GM04504 (cell line): ENCODE results near the gene CCDC179.

Source experiments
- DNase-seq: peaks from one replicate; pipeline ENCODE4 v3.0.0-alpha.2; 2012; ENCODE audit warnings: low read depth

The CCDC179 gene

GRCh38 chr11:22807855-22808570 is 52.3 kb downstream of the CCDC179 start:
- no peak for DNase-seq

DNA sequence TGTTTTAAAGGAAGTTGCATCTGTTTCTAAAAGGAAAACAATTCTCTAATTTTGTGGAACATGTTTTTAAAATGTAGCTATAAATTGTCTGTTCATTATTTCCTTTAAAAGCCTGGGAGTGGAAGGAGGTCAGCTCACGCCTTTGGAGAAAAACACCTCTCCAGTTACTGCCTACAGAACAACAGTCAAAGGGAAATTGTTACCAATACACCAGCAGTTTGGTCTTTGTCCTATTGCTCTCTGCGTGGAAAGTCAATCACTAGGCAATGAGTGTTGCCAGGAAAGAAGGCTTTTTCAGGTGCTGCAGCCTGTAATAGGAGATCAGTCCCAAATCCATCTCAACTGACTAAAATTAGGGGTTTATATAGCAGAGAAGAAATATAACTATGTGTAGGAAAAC is 52.9 kb downstream of the CCDC179 start:
- DNase-seq = no peak

- DNase-seq = no peak
These were observed 57.4 kb downstream of the CCDC179 start for GRCh38 chr11:22802861-22803260.

DNA sequence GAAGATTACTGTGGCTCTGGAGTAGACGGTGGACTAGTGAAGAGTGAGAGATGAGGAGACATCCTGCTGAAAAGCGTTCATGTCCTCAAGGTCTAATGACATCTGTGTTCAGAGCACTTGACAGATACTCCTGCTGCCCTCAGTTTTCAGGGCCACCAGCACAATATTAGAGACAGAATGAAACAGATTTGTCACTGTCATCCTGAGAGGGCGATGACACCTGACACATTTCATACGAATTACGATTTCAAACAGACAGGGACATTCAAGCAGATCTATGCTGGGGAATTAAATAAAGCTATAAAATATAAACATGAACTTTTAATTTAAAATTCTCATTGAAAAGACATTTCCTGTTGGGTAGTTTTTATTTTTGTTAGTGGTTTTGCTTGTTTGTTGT is 59.8 kb downstream of the CCDC179 start:
- DNase-seq = no peak

DNA sequence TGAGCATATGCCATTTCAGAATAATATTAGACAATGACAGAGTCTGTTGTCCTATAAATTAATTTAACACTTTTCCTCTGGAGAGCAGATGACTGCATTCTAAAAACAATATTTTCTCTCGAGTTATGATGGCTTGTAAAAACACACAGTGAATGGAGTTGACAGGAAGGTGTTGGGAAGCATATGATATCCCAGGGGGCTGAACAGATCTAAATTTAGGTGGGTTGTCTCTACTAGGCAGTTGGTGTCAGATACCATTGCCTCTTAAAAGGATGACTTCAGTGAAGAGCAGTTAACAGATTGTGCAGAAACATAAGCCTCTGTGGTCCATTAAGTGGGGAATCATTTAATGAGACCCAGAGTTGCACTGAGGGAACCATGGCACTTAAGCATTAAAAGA is 61.4 kb downstream of the CCDC179 start:
- DNase-seq = no peak

- no peak for DNase-seq
These were observed 63.2 kb downstream of the CCDC179 start for GRCh38 chr11:22797047-22797446.
